ENCODE results near the gene PRSS38.

Gene PRSS38

GRCh38 chr1:227776331-227776771 lies 39.1 kb upstream of the PRSS38 start:
- in situ Hi-C loops (cut with HindIII; ENCODE audit: low pct_ligation_motif_present, low pct_unique_long_range_greater_than_20kb, low sequenced_read_pairs) = no loop called here

GRCh38 chr1:227777156-227777555 lies 38.3 kb upstream of the PRSS38 start:
- DNase-seq = no peak
- in situ Hi-C loops (cut with HindIII; ENCODE audit: low pct_ligation_motif_present, low pct_unique_long_range_greater_than_20kb, low sequenced_read_pairs) = no loop called here

More at GRCh38 chr1:227776331-227776771, 39.1 kb upstream of the PRSS38 start:
- DNase-seq = no peak

- in situ Hi-C loops (cut with HindIII; ENCODE audit: low pct_ligation_motif_present, low pct_unique_long_range_greater_than_20kb, low sequenced_read_pairs) = no loop called here
- no peak for DNase-seq
Measured at GRCh38 chr1:227777646-227778045, 37.8 kb upstream of the PRSS38 start.

- no peak for DNase-seq
- in situ Hi-C loops (cut with HindIII; ENCODE audit: low pct_ligation_motif_present, low pct_unique_long_range_greater_than_20kb, low sequenced_read_pairs) = no loop called here
Measured at GRCh38 chr1:227778401-227778947, 37.0 kb upstream of the PRSS38 start.

GRCh38 chr1:227779021-227779441 lies 36.4 kb upstream of the PRSS38 start:
- in situ Hi-C loops (cut with HindIII; ENCODE audit: low pct_ligation_motif_present, low pct_unique_long_range_greater_than_20kb, low sequenced_read_pairs) = no loop called here

GRCh38 chr1:227779685-227780084 lies 35.8 kb upstream of the PRSS38 start:
- DNase-seq = no peak
- in situ Hi-C loops (cut with HindIII; ENCODE audit: low pct_ligation_motif_present, low pct_unique_long_range_greater_than_20kb, low sequenced_read_pairs) = no loop called here

More at GRCh38 chr1:227779021-227779441, 36.4 kb upstream of the PRSS38 start:
- DNase-seq = no peak

GRCh38 chr1:227780101-227781044 lies 35.1 kb upstream of the PRSS38 start:
- in situ Hi-C loops (cut with HindIII; ENCODE audit: low pct_ligation_motif_present, low pct_unique_long_range_greater_than_20kb, low sequenced_read_pairs) = no loop called here
- no peak for DNase-seq

GRCh38 chr1:227781314-227781930 lies 34.1 kb upstream of the PRSS38 start:
- in situ Hi-C loops (cut with HindIII; ENCODE audit: low pct_ligation_motif_present, low pct_unique_long_range_greater_than_20kb, low sequenced_read_pairs) = no loop called here
- no peak for DNase-seq

GRCh38 chr1:227782226-227782625 lies 33.2 kb upstream of the PRSS38 start:
- no peak for DNase-seq
- in situ Hi-C loops (cut with HindIII; ENCODE audit: low pct_ligation_motif_present, low pct_unique_long_range_greater_than_20kb, low sequenced_read_pairs) = no loop called here

- in situ Hi-C loops (cut with HindIII; ENCODE audit: low pct_ligation_motif_present, low pct_unique_long_range_greater_than_20kb, low sequenced_read_pairs) = no loop called here
- DNase-seq = no peak
Measured at GRCh38 chr1:227785094-227785804, 30.2 kb upstream of the PRSS38 start.

GRCh38 chr1:227785805-227786671 lies 29.4 kb upstream of the PRSS38 start:
- DNase-seq = no peak
- in situ Hi-C loops (cut with HindIII; ENCODE audit: low pct_ligation_motif_present, low pct_unique_long_range_greater_than_20kb, low sequenced_read_pairs) = no loop called here

GRCh38 chr1:227786673-227787512 lies 28.6 kb upstream of the PRSS38 start:
- in situ Hi-C loops (cut with HindIII; ENCODE audit: low pct_ligation_motif_present, low pct_unique_long_range_greater_than_20kb, low sequenced_read_pairs) = no loop called here
- DNase-seq = peak; percentile 23

- in situ Hi-C loops (cut with HindIII; ENCODE audit: low pct_ligation_motif_present, low pct_unique_long_range_greater_than_20kb, low sequenced_read_pairs) = no loop called here
- DNase-seq = peak; percentile 96
Measured at GRCh38 chr1:227787513-227788270, 27.8 kb upstream of the PRSS38 start.

GRCh38 chr1:227788271-227789083 lies 27.0 kb upstream of the PRSS38 start:
- in situ Hi-C loops (cut with HindIII; ENCODE audit: low pct_ligation_motif_present, low pct_unique_long_range_greater_than_20kb, low sequenced_read_pairs) = no loop called here

GRCh38 chr1:227789084-227790033 lies 26.1 kb upstream of the PRSS38 start:
- in situ Hi-C loops (cut with HindIII; ENCODE audit: low pct_ligation_motif_present, low pct_unique_long_range_greater_than_20kb, low sequenced_read_pairs) = no loop called here

More at GRCh38 chr1:227788271-227789083, 27.0 kb upstream of the PRSS38 start:
- DNase-seq = peak; percentile 75

More at GRCh38 chr1:227789084-227790033, 26.1 kb upstream of the PRSS38 start:
- DNase-seq = no peak
